GM18867 (cell line): ENCODE measurements around the gene RAB15.

ENCODE experiments used
- ATAC-seq: cut with Tn5 transposase; IDR thresholded peaks from one replicate; pipeline ENCODE4 v1.9.1; 2021; ENCODE audit warnings: mild to moderate bottlenecking, moderate library complexity; ENCODE audit not compliant: unreplicated experiment

RAB15 gene

GRCh38 chr14:64938972-64939816 is 32.9 kb downstream of the RAB15 start:
- no peak for ATAC-seq

DNA sequence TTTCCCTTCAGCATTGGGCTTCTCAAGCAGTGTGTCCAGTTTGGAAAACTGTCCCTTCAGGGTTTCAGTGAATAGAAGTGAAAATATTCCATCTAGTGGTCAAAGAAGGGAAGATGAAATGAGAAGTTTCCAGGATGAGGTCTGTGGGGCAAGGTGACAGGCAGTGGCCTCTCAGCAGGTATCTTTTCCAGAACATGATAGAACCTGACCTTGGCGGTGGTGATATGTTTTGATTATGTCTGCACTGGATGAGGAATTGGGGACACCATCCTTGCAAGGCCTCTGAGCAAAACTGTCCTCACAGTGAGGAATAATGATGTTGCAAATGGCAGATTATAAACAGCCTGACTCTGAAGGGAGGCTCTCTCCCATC is 34.3 kb downstream of the RAB15 start:
- no peak for ATAC-seq

GRCh38 chr14:64937171-64937820 is 34.8 kb downstream of the RAB15 start:
- no peak for ATAC-seq

- ATAC-seq: no peak
These were observed 36.6 kb downstream of the RAB15 start for GRCh38 chr14:64935508-64935907.

DNA sequence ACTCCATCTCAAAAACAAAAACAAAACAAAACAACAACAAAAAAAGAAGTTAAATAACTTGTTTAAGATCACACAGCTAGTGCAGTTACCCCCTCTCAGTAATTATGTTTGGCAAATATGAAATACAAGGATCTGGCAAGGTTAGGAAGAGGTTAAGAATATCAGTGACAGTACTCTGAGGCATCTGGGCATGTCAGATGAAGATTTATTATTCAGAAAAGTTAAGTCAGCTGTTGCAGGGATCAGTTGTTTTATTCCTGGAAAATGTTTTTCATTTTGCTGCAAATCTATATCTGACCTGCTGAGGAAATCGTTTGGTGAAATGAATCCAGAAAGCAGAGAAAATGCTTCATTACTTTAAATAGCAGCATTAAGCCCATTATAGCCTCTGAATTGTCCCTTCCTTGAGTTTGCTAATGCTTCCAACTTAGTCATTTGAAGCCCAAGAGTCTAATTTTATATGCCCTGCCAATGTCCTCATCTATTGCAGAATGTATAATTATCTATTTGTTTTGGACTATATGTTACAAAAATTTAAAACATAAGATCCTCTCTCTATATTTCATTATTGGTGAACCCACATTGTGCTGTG is 37.7 kb downstream of the RAB15 start:
- ATAC-seq: no peak

GRCh38 chr14:64932231-64932630 is 39.9 kb downstream of the RAB15 start:
- ATAC-seq: no peak

DNA sequence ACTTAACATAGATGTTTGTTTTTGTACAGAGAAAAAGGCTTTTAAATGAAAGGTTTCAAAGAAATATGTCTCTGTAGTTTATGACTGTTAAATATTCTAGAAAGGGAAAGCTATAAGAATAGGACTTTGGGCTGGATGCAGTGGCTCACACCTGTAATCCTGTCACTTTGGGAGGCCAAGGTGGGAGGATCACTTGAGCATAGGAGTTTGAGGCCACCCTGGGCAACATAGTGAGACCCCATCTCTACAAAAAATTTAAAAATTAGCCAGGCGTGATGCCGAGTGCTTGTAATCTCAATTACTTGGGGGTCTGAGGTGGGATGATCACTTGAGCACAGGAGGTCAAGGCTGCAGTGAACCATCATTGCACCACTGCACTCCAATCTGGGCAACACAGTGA is 41.0 kb downstream of the RAB15 start:
- ATAC-seq: no peak

GRCh38 chr14:64930085-64930843 is 41.9 kb downstream of the RAB15 start:
- ATAC-seq: no peak

- no peak for ATAC-seq
These were observed 43.1 kb downstream of the RAB15 start for GRCh38 chr14:64929014-64929359.

DNA sequence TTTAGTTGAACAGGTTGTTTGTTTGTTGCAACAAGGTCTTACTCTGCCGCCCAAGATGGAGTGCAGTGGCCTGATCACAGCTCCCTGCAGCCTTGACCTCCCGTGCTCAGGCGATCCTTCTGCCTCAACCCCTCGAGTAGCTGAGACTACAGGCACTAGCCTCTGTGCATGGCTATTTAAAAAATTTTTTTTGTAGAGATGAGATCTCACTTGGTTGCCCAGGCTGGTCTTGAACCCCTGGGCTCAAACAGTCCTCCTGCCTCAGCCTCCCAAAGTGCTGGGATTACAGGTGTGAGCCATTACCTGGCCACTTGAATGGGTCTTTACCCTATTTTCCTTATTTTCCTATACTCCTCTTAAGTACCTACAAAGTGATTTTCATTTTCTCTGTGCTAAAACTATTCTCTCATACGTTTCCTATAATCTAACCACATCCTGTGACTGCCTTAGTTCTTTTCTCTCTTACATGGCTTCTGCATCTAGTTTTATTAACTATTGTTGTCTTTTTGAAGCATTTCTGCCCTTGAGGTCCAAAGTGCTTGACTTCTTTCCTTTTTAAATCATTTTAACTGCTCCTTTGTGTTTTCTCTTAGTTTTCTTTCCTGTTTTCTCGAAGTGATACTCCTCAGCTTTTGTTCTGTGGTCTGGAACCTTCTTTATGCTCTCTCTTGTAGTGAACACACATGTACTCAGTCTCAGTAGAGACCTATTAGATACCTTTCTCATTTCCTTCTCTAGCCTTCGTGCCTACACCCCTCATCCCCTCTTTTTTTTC is 43.7 kb downstream of the RAB15 start:
- ATAC-seq: peak; percentile 73

DNA sequence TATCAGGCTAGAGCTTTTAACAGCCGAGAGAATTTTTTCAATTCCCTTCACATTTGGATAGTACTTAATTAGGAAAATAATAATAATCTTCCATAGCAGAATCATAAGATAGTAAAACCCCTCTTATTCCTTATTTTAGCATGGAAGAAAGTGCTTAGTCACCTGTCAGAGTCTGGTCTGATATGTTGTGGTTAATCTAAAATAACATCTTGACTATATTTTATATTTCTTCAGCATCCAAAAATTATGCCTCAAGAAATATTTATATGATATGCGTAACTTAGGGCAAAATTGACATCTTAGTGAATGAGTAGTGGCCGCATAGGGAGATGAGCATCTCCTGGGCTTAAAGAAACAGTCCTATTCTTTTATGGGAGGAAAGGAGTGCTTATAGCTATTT is 45.1 kb downstream of the RAB15 start:
- ATAC-seq: no peak

DNA sequence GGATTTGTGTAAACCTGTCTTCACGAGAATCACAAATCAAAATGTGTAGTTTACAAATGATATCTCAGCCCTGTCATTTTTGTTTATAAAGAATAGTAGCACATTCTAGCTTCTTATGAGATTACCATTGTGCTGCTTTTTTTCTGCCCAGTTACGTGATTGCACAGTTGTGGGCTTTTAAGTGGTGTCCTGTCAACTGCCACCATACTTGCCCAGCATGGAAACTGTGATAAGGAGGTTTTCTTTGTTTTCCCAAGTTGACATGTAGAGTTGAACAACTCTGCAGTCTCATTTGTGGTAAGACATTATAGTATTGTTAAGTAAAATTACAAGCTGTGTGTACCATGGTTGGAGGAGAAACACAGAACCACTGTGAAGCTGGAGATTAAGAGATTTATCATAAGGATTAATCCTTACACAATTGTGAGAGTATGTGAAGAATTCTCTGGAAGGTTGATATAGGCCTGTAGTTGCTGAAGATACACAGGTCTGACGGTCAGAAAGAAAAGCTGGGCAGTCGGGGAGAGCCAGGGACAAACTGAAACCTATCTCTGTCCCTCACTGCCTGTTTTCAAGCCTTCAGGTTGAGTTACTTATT is 45.6 kb downstream of the RAB15 start:
- no peak for ATAC-seq

GRCh38 chr14:64923015-64923414 is 49.1 kb downstream of the RAB15 start:
- no peak for ATAC-seq

DNA sequence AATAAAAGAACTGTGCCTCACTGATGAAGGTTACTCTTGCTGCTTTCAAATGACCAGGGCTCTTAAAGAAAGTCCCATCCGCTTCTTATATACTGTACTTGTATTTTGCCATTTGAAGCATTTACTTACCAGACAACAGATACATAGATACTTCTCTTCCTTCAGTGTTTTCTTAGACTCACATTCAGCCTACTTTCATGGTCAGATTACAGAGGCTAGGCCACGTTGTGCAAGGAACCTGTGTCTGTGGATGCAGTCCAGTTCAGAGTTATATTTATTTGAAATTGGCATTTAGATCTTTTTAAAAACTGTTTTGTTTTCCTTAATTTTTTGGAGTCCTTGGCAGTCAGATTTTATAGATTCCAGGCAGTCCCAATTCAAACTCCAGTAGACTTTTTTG is 51.7 kb downstream of the RAB15 start:
- ATAC-seq: no peak

GRCh38 chr14:64919618-64920017 is 52.5 kb downstream of the RAB15 start:
- ATAC-seq: no peak

DNA sequence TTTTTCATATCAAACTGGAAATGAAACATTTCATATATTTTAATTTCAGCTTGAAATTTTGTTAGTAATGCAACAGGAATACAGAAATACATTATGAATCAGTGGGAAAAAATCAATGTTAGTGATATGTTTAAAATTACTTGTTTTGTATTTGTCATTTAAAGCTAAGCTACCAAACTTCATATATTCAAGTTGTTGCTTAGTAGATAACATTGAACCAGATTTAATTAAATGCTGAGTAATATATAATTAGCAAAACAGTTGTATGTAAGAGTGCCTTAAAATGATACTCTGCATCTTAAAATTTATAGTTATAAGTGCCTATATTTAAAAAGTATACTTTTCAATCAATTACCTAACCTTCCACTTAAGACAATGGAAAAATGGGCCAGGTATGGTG is 52.9 kb downstream of the RAB15 start:
- no peak for ATAC-seq

- ATAC-seq: no peak
These were observed 53.9 kb downstream of the RAB15 start for GRCh38 chr14:64918216-64918615.

- ATAC-seq: no peak
These were observed 56.3 kb downstream of the RAB15 start for GRCh38 chr14:64915797-64916196.

DNA sequence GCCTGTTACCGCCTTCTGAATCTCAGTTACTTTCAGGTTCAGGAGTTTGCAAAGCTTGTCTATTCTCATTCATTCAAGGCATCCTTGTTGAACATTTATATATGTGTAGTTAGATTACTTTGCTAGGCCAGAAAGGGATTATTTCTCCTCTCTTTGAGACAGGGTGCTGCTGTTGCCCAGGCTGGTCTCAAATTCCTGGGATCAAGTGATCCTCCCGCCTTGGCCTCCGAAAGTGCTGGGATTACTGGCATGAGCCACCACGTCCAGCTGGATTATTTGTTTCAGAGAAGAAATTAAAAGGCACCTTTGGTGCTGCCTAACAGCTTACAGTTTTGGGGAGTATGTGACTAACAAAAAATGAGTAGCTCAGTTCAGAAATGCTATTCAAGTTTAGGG is 57.1 kb downstream of the RAB15 start:
- no peak for ATAC-seq

GRCh38 chr14:64914237-64915028 is 57.7 kb downstream of the RAB15 start, which contains the start of gene CHURC1:
CHURC1 (plus strand) TSS chr14:64914455; CDS start chr14:64914496, 41 bp downstream.
- ATAC-seq: peak; percentile 97
